ENCODE measurements around the gene MYH6.

The MYH6 gene

GRCh38 chr14:23353433-23353780 is 54.7 kb downstream of the MYH6 start:
- no peak for DNase-seq

- peak; percentile 45 to 85 for DNase-seq
These were observed 55.3 kb downstream of the MYH6 start, which contains the start of gene SLC22A17 for GRCh38 chr14:23352506-23353432. Gene SLC22A17 (minus strand): TSS chr14:23352887.

GRCh38 chr14:23351681-23352505 is 56.2 kb downstream of the MYH6 start:
- peak in 1 of 2 experiments; percentile 61 for DNase-seq

GRCh38 chr14:23349156-23349845 is 58.8 kb downstream of the MYH6 start:
- no peak for DNase-seq

GRCh38 chr14:23348297-23348655 is 59.8 kb downstream of the MYH6 start:
- no peak for DNase-seq

GRCh38 chr14:23347406-23348296 is 60.4 kb downstream of the MYH6 start:
- DNase-seq, result no peak

- DNase-seq, result no peak
These were observed 61.2 kb downstream of the MYH6 start for GRCh38 chr14:23346693-23347405.

GRCh38 chr14:23345987-23346692 is 61.9 kb downstream of the MYH6 start:
- no peak for DNase-seq

- no peak for DNase-seq
These were observed 63.6 kb downstream of the MYH6 start for GRCh38 chr14:23344481-23344880.

- no peak for DNase-seq
These were observed 68.4 kb downstream of the MYH6 start for GRCh38 chr14:23339506-23340268.

- DNase-seq, result no peak
These were observed 72.5 kb downstream of the MYH6 start for GRCh38 chr14:23335623-23336022.
